Heart left ventricle (tissue), 16 donors: ENCODE measurements around the gene PACSIN1. TPM values are rescaled to one million over a fixed set of nuclear protein-coding genes. Genes with fewer than 3 reads are reported as not detected.

ENCODE experiments used
- ATAC-seq, 4 donors: fragments of 200-7000 bp; cut with Tn5 transposase; one replicate each; pipeline ENCODE4 v1.9.1; 2020 to 2022; ENCODE audit warnings: moderate library complexity in 4 of 4, mild to moderate bottlenecking in 3 of 4, moderate number of reproducible peaks in 1 of 4
- DNase-seq, 5 donors: peaks; one replicate each; pipeline ENCODE4 v3.0.0-alpha.2; 2020
- H3K27ac ChIP-seq, 12 donors: fragments of 200-600 bp; sonication (generic) in 4 of 12; one replicate each; pipeline versions ENCODE4 v1.5.0 to v1.8.0; 2016 to 2022; ENCODE audit warnings: mild to moderate bottlenecking in 2 of 12
- H3K27me3 ChIP-seq, 9 donors: fragments of 200-600 bp; sonication (generic) in 2 of 9; one replicate each; pipeline versions ENCODE4 v1.5.1 to v1.8.0; 2016 to 2022; ENCODE audit warnings: mild to moderate bottlenecking in 3 of 9
- H3K36me3 ChIP-seq, 9 donors: fragments of 200-600 bp; sonication (generic) in 2 of 9; one replicate each; pipeline versions ENCODE4 v1.5.0 to v1.8.0; 2018 to 2022; ENCODE audit warnings: mild to moderate bottlenecking in 2 of 9
- H3K4me1 ChIP-seq, 12 donors: fragments of 200-600 bp; sonication (generic) in 4 of 12; one replicate each; pipeline versions ENCODE4 v1.5.0 to v1.8.0; 2016 to 2022; ENCODE audit warnings: mild to moderate bottlenecking in 3 of 12
- H3K4me3 ChIP-seq, 12 donors: fragments of 200-600 bp; sonication (generic) in 4 of 12; one replicate each; pipeline versions ENCODE4 v1.5.0 to v1.8.0; 2017 to 2022; ENCODE audit warnings: mild to moderate bottlenecking in 9 of 12, moderate library complexity in 4 of 12
- H3K9me3 ChIP-seq, 12 donors: fragments of 200-600 bp; sonication (generic) in 4 of 12; one replicate each; pipeline versions ENCODE4 v1.5.0 to v1.8.0; 2016 to 2022; ENCODE audit warnings: mild to moderate bottlenecking in 1 of 12
- CTCF ChIP-seq, 12 donors: fragments of 200-600 bp; sonication (generic) in 4 of 12; IDR thresholded peaks; one replicate each; pipeline versions ENCODE4 v1.5.0 to v1.8.0; 2018 to 2022; ENCODE audit warnings: antibody characterized with exemption in 12 of 12, mild to moderate bottlenecking in 5 of 12
- POLR2A ChIP-seq, 2 donors: fragments of 450-650 bp; IDR thresholded peaks; one replicate each; pipeline ENCODE4 v1.6.1; 2017; ENCODE audit warnings: antibody characterized with exemption in 2 of 2, mild to moderate bottlenecking in 2 of 2, moderate library complexity in 2 of 2
- WGBS, 4 donors: extraction: QIAGEN DNeasy Blood & Tissue Kit in 2 of 4; methylation state at CpG; one replicate each; pipeline versions ENCODE4 v1.1.5 to v1.1.7; 2013 to 2018; 5-methylcytosine and 5-hydroxymethylcytosine counted together
- intact Hi-C, 10 donors: fragments of 100-400 bp; cut with DNase I; formaldehyde crosslinking; loops; one replicate each; pipeline versions ENCODE4 v1.11.1 to v1.14.2; 2022
- polyA plus RNA-seq, 2 donors: library from polyadenylated mRNA; stranded (reverse); fragments of 200-250 nt; gene quantifications; one replicate each; pipeline ENCODE4 v1.2.3, GENCODE V29; 2013
- total RNA-seq, 9 donors: library from RNA; depleted of rRNA in 2 of 9; stranded (reverse); fragments of >200 nt in 2 of 9; fragmentation: NEBNext Ultra II Directional in 3 of 9; extraction: Animal tissue kit (Norgen Biotek cat#: 25700) in 3 of 9; gene quantifications; one replicate each; pipeline versions ENCODE4 v1.1.0 to v1.2.4, GENCODE V29; 2016 to 2023
- donor health status: ischemic (EF 13 %, LVEDD 7.1; RV severe dilation, severe dysfunction).
- donor health status: healthy with polysubstance abuse.
- donor health status: DM: no; HTN: yes; CAD: no.
- donor health status: DM: no; HTN: no; CAD: no.
- donor health status: ischemic (EF 25% LVEDD 6.9; RV normal size, moderate dysfunction).
- donor health status: ischemic (EF 25% LVEDD 5.7; RV mildly dilated, moderate dysfunction).
- donor health status: healthy.
- donor health status: DM: yes; HTN: yes; CAD: no.
- donor health status: ischemic (EF 35%, LVEDD 5.7; RV mildly dilated, moderate dysfunction).
- donor health status: nonischemic (EF 11% LVEDD 7.7; RV severe dilation, severe dysfunction).
- donor health status: DM: yes; HTN: yes; CAD: no.
- donor health status: PGD.
- donor health status: ischemic (EF 29% LVEDD 5.4; RV normal size, mild dysfunction).
- donor health status: nonischemic (EF 23%, LVEDD 6.1; RV moderate dilation, normal function).

PACSIN1 gene
- total and polyA plus RNA-seq, 11 donors = 1.6 to 12.7 (median 6.0) TPM

GRCh38 chr6:34513646-34514045, 47.8 kb downstream of the PACSIN1 start:
- 88 to 92% (median 90%) methylated on average over 4 of the region's 4 CpGs for WGBS, 4 donors
- ATAC-seq = no peak
- H3K4me1 ChIP-seq = peaks cover 0 to 8% (median 0%) of the 10 kb centered on the region in 12 donors
- H3K9me3 ChIP-seq = peaks cover 0 to 14% (median 2%) of the 10 kb centered on the region in 12 donors
- intact Hi-C loops = no loop called here
- no peak overlapping the region for H3K27ac ChIP-seq
- peaks cover 0 to 15% (median 0%) of the 10 kb centered on the region in 9 donors for H3K27me3 ChIP-seq
- no peaks in the 10 kb centered on the region for H3K36me3 ChIP-seq
- no peak overlapping the region for H3K4me3 ChIP-seq
- no peak for DNase-seq
- TF ChIP-seq CTCF (IDR thresholded peaks at IDR 0.05) (no peak), POLR2A (IDR thresholded peaks at IDR 0.05) (no peak)

- Histone ChIP-seq H3K9me3 (peaks cover 0 to 11% (median 1%) of the 10 kb centered on the region in 12 donors), H3K4me3 (no peak overlapping the region), H3K4me1 (peaks cover 0 to 8% (median 0%) of the 10 kb centered on the region in 12 donors), H3K27ac (no peak overlapping the region), H3K36me3 (no peaks in the 10 kb centered on the region), H3K27me3 (peaks cover 0 to 15% (median 0%) of the 10 kb centered on the region in 9 donors)
- DNase-seq = no peak
- ATAC-seq = no peak
- intact Hi-C loops = no loop called here
- 82 to 87% (median 86%) methylated on average over 8 of the region's 8 CpGs for WGBS, 4 donors
- TF ChIP-seq CTCF (IDR thresholded peaks at IDR 0.05) (no peak), POLR2A (IDR thresholded peaks at IDR 0.05) (no peak)
Observed at GRCh38 chr6:34514112-34514511, 48.2 kb downstream of the PACSIN1 start.

- H3K4me1 ChIP-seq = peaks cover 0 to 8% (median 0%) of the 10 kb centered on the region in 12 donors
- no peak overlapping the region for H3K27ac ChIP-seq
- peak in 2 of 12 donors; percentile 24 to 32 for TF ChIP-seq CTCF (IDR thresholded peaks at IDR 0.05)
- TF ChIP-seq POLR2A (IDR thresholded peaks at IDR 0.05) = no peak
- intact Hi-C loops = no loop called here
- DNase-seq = peak in 1 of 5 donors; percentile 37
- no peaks in the 10 kb centered on the region for H3K36me3 ChIP-seq
- peak in 1 of 4 donors; percentile 43 for ATAC-seq
- H3K4me3 ChIP-seq = no peak overlapping the region
- H3K27me3 ChIP-seq = peaks cover 0 to 15% (median 0%) of the 10 kb centered on the region in 9 donors
- 36 to 40% (median 37%) methylated on average over 34 of the region's 34 CpGs for WGBS, 4 donors
- H3K9me3 ChIP-seq = peaks cover 0 to 4% (median 0%) of the 10 kb centered on the region in 12 donors
Observed at GRCh38 chr6:34514593-34515472, 49.0 kb downstream of the PACSIN1 start.
